NCI-H345 (cell line): ENCODE measurements around the gene TET2.

Experiments
- DNase-seq: peaks from one replicate; lab custom pipeline; 2025; lab: John Stamatoyannopoulos, UW

TET2 gene

GRCh38 chr4:105146276-105147015 is at the start of gene TET2:
TSS of gene TET2 (plus strand) at chr4:105146876. CDS start at chr4:105233943, 87,067 bp downstream.
- DNase-seq: peak; percentile 80

GRCh38 chr4:105102016-105102415 is 44.7 kb upstream of the TET2 start:
- DNase-seq: no peak

GRCh38 chr4:105106426-105106825 is 40.2 kb upstream of the TET2 start:
- DNase-seq: no peak

GRCh38 chr4:105107095-105107856 is 39.4 kb upstream of the TET2 start:
- no peak for DNase-seq

- no peak for DNase-seq
Observed at GRCh38 chr4:105108971-105109370, 37.7 kb upstream of the TET2 start.

- no peak for DNase-seq
Observed at GRCh38 chr4:105112274-105112673, 34.4 kb upstream of the TET2 start.

GRCh38 chr4:105113800-105114199 is 32.9 kb upstream of the TET2 start:
- no peak for DNase-seq

- no peak for DNase-seq
Observed at GRCh38 chr4:105116616-105117319, 29.9 kb upstream of the TET2 start.

GRCh38 chr4:105119356-105119755 is 27.3 kb upstream of the TET2 start:
- no peak for DNase-seq

GRCh38 chr4:105120626-105121025 is 26.1 kb upstream of the TET2 start:
- DNase-seq: no peak

- no peak for DNase-seq
Observed at GRCh38 chr4:105122350-105122749, 24.3 kb upstream of the TET2 start.

GRCh38 chr4:105126311-105127169 is 20.1 kb upstream of the TET2 start:
- DNase-seq: no peak

- no peak for DNase-seq
Observed at GRCh38 chr4:105127170-105127445, 19.6 kb upstream of the TET2 start.

GRCh38 chr4:105128208-105128607 is 18.5 kb upstream of the TET2 start:
- DNase-seq: no peak

- DNase-seq: no peak
Observed at GRCh38 chr4:105129286-105130040, 17.2 kb upstream of the TET2 start.

- DNase-seq: no peak
Observed at GRCh38 chr4:105130945-105131344, 15.7 kb upstream of the TET2 start.

GRCh38 chr4:105133976-105134375 is 12.7 kb upstream of the TET2 start:
- DNase-seq: no peak

- no peak for DNase-seq
Observed at GRCh38 chr4:105135785-105136184, 10.9 kb upstream of the TET2 start.

- no peak for DNase-seq
Observed at GRCh38 chr4:105137121-105137875, 9.4 kb upstream of the TET2 start.

- no peak for DNase-seq
Observed at GRCh38 chr4:105139646-105140045, 7.0 kb upstream of the TET2 start.
